CD4-positive, CD25-positive, alpha-beta regulatory T cell (primary cell): ENCODE data around the gene EPB41L4B. TPM values are rescaled to one million over a fixed set of nuclear protein-coding genes. Genes with fewer than 3 reads are reported as not detected.

Experiments
- ATAC-seq, 2 donors: fragments of 150-1000 bp; cut with Tn5 transposase; one replicate each; pipeline ENCODE4 v1.10.0; 2021; ENCODE audit warnings: low read depth in 2 of 2, moderate number of reproducible peaks in 2 of 2, moderate library complexity in 1 of 2
- DNase-seq, 3 donors: peaks; one replicate each; pipeline versions ENCODE4 v3.0.0 to v3.0.0-alpha.2; 2012 to 2022; ENCODE audit warnings: mixed read lengths in 1 of 3
- H3K27ac ChIP-seq: one replicate; pipeline ENCODE4 v1.7.0; 2013; ENCODE audit warnings: mild to moderate bottlenecking, low read length; ENCODE audit not compliant: insufficient read depth, poor library complexity, severe bottlenecking
- H3K27me3 ChIP-seq: one replicate; pipeline ENCODE4 v1.7.0; 2013; ENCODE audit warnings: low read length; ENCODE audit not compliant: control insufficient read depth, insufficient read depth
- H3K36me3 ChIP-seq: one replicate; pipeline ENCODE4 v1.7.0; 2013; ENCODE audit warnings: mild to moderate bottlenecking, low read length, moderate library complexity; ENCODE audit not compliant: control insufficient read depth, insufficient read depth
- H3K4me1 ChIP-seq: 2 replicates; pipeline ENCODE4 v1.7.0; 2013; ENCODE audit warnings: mild to moderate bottlenecking, low read length; ENCODE audit not compliant: insufficient read depth, control insufficient read depth, poor library complexity, severe bottlenecking
- H3K4me3 ChIP-seq: one replicate; pipeline ENCODE4 v1.7.0; 2013; ENCODE audit warnings: low read depth, mild to moderate bottlenecking, low read length, moderate library complexity
- H3K9me3 ChIP-seq, 2 experiments: 1 replicate in 1 of 2; 2 replicates in 1 of 2; pipeline ENCODE4 v1.7.0; 2013; ENCODE audit warnings: low read length in 2 of 2, mild to moderate bottlenecking in 1 of 2, moderate library complexity in 1 of 2; ENCODE audit not compliant: control insufficient read depth in 2 of 2
- H3K27ac Mint-ChIP-seq, 3 donors: one replicate each; pipeline ENCODE4 v1.8.0; 2020 to 2022; ENCODE audit warnings: mild to moderate bottlenecking in 3 of 3, mixed read lengths in 3 of 3, moderate library complexity in 2 of 3
- H3K27me3 Mint-ChIP-seq: one replicate; pipeline ENCODE4 v1.8.0; 2022; ENCODE audit warnings: mild to moderate bottlenecking, mixed read lengths
- H3K36me3 Mint-ChIP-seq: one replicate; pipeline ENCODE4 v1.8.0; 2020; ENCODE audit warnings: mixed read lengths
- H3K4me1 Mint-ChIP-seq, 4 donors: one replicate each; pipeline ENCODE4 v1.8.0; 2020 to 2022; ENCODE audit warnings: mixed read lengths in 4 of 4, mild to moderate bottlenecking in 1 of 4
- H3K4me3 Mint-ChIP-seq, 4 donors: one replicate each; pipeline ENCODE4 v1.8.0; 2020 to 2022; ENCODE audit warnings: mild to moderate bottlenecking in 4 of 4, mixed read lengths in 4 of 4, moderate library complexity in 3 of 4
- H3K9me3 Mint-ChIP-seq, 7 donors: one replicate each; pipeline ENCODE4 v1.8.0; 2020 to 2022; ENCODE audit warnings: mixed read lengths in 7 of 7, mild to moderate bottlenecking in 3 of 7, moderate library complexity in 2 of 7
- polyA plus RNA-seq, 4 donors: library from polyadenylated mRNA; unstranded; fragments of 300-500 nt; fragmentation: Illumina TruSeq; gene quantifications; one replicate each; pipeline ENCODE4 v1.2.3, GENCODE V29; 2021
- total RNA-seq: library from RNA; stranded (reverse); gene quantifications from one replicate; pipeline ENCODE4 v1.2.3, GENCODE V29; 2022

The EPB41L4B gene
- total and polyA plus RNA-seq, 5 donors from 2014 or later, result not detected

- peaks cover 0 to 5% (median 0%) of the 10 kb centered on the region in 7 donors for H3K9me3 Mint-ChIP-seq
- H3K4me3 Mint-ChIP-seq, result no peak overlapping the region
- H3K36me3 Mint-ChIP-seq, result no peaks in the 10 kb centered on the region
- no peaks in the 10 kb centered on the region for H3K4me1 ChIP-seq
- peaks cover 28% of the 10 kb centered on the region for H3K27me3 Mint-ChIP-seq
- H3K27ac Mint-ChIP-seq, result no peak overlapping the region
- ATAC-seq (no peak), DNase-seq (no peak)
- H3K4me1 Mint-ChIP-seq, result peaks cover 0 to 4% (median 0%) of the 10 kb centered on the region in 4 donors
- no peaks in the 10 kb centered on the region for H3K9me3 ChIP-seq
- no peak overlapping the region for H3K4me3 ChIP-seq
- H3K27me3 ChIP-seq, result peaks cover 4% of the 10 kb centered on the region
- H3K36me3 ChIP-seq, result no peaks in the 10 kb centered on the region
- H3K27ac ChIP-seq, result no peak overlapping the region
Observed at GRCh38 chr9:109264877-109265587, 55.8 kb downstream of the EPB41L4B start.

- H3K4me1 ChIP-seq, result no peaks in the 10 kb centered on the region
- H3K4me1 Mint-ChIP-seq, result peaks cover 0 to 4% (median 0%) of the 10 kb centered on the region in 4 donors
- no peak overlapping the region for H3K4me3 Mint-ChIP-seq
Observed at GRCh38 chr9:109263358-109263757, 57.5 kb downstream of the EPB41L4B start.

GRCh38 chr9:109258481-109259302 lies 62.2 kb downstream of the EPB41L4B start:
- no peak overlapping the region for H3K27ac Mint-ChIP-seq
- H3K9me3 Mint-ChIP-seq, result peaks cover 0 to 3% (median 0%) of the 10 kb centered on the region in 7 donors
- peaks cover 11% of the 10 kb centered on the region for H3K27me3 Mint-ChIP-seq
- DNase-seq (no peak), ATAC-seq (no peak)
- no peaks in the 10 kb centered on the region for H3K4me1 ChIP-seq
- no peak overlapping the region for H3K4me3 Mint-ChIP-seq
- H3K4me3 ChIP-seq, result no peak overlapping the region
- H3K27me3 ChIP-seq, result peaks cover 4% of the 10 kb centered on the region
- no peak overlapping the region for H3K27ac ChIP-seq
- no peaks in the 10 kb centered on the region for H3K36me3 Mint-ChIP-seq
- H3K4me1 Mint-ChIP-seq, result peaks cover 0 to 4% (median 0%) of the 10 kb centered on the region in 4 donors
- no peaks in the 10 kb centered on the region for H3K36me3 ChIP-seq
- H3K9me3 ChIP-seq, result no peaks in the 10 kb centered on the region

More at GRCh38 chr9:109263358-109263757, 57.5 kb downstream of the EPB41L4B start:
- DNase-seq (no peak), ATAC-seq (no peak)
- Histone ChIP-seq H3K27ac (no peak overlapping the region), H3K4me3 (no peak overlapping the region), H3K36me3 (no peaks in the 10 kb centered on the region), H3K9me3 (no peaks in the 10 kb centered on the region), H3K27me3 (peaks cover 4% of the 10 kb centered on the region)
- H3K27ac Mint-ChIP-seq, result no peak overlapping the region
- peaks cover 28% of the 10 kb centered on the region for H3K27me3 Mint-ChIP-seq
- H3K9me3 Mint-ChIP-seq, result peaks cover 0 to 5% (median 0%) of the 10 kb centered on the region in 7 donors
- no peaks in the 10 kb centered on the region for H3K36me3 Mint-ChIP-seq

- no peak overlapping the region for H3K27ac ChIP-seq
- DNase-seq (no peak), ATAC-seq (no peak)
- Mint-ChIP-seq H3K27ac (no peak overlapping the region), H3K4me1 (no peaks in the 10 kb centered on the region), H3K27me3 (no peaks in the 10 kb centered on the region), H3K36me3 (no peaks in the 10 kb centered on the region), H3K9me3 (peaks cover 0 to 3% (median 0%) of the 10 kb centered on the region in 7 donors), H3K4me3 (no peak overlapping the region)
- H3K27me3 ChIP-seq, result no peaks in the 10 kb centered on the region
- no peaks in the 10 kb centered on the region for H3K4me1 ChIP-seq
- H3K9me3 ChIP-seq, result no peaks in the 10 kb centered on the region
- H3K4me3 ChIP-seq, result no peak overlapping the region
- H3K36me3 ChIP-seq, result no peaks in the 10 kb centered on the region
Observed at GRCh38 chr9:109256336-109256735, 64.5 kb downstream of the EPB41L4B start.

- Histone ChIP-seq H3K4me1 (no peaks in the 10 kb centered on the region), H3K9me3 (no peaks in the 10 kb centered on the region), H3K4me3 (no peak overlapping the region), H3K27me3 (no peaks in the 10 kb centered on the region), H3K27ac (no peak overlapping the region), H3K36me3 (no peaks in the 10 kb centered on the region)
- no peak overlapping the region for H3K27ac Mint-ChIP-seq
- H3K4me3 Mint-ChIP-seq, result no peak overlapping the region
- no peak for ATAC-seq
- H3K36me3 Mint-ChIP-seq, result no peaks in the 10 kb centered on the region
- no peaks in the 10 kb centered on the region for H3K27me3 Mint-ChIP-seq
- no peak for DNase-seq
- H3K9me3 Mint-ChIP-seq, result peaks cover 0 to 1% (median 0%) of the 10 kb centered on the region in 7 donors
- no peaks in the 10 kb centered on the region for H3K4me1 Mint-ChIP-seq
Observed at GRCh38 chr9:109255394-109255793, 65.5 kb downstream of the EPB41L4B start.

- DNase-seq (no peak), ATAC-seq (no peak)
- Histone ChIP-seq H3K4me3 (no peak overlapping the region), H3K36me3 (no peaks in the 10 kb centered on the region), H3K9me3 (no peaks in the 10 kb centered on the region), H3K27ac (no peak overlapping the region), H3K27me3 (no peaks in the 10 kb centered on the region), H3K4me1 (no peaks in the 10 kb centered on the region)
- Mint-ChIP-seq H3K36me3 (no peaks in the 10 kb centered on the region), H3K4me3 (no peak overlapping the region), H3K27me3 (peaks cover 4% of the 10 kb centered on the region), H3K9me3 (peaks cover 0 to 1% (median 0%) of the 10 kb centered on the region in 7 donors), H3K4me1 (no peaks in the 10 kb centered on the region), H3K27ac (no peak overlapping the region)
Observed at GRCh38 chr9:109254317-109254716, 66.5 kb downstream of the EPB41L4B start.

- DNase-seq (no peak), ATAC-seq (no peak)
- Histone ChIP-seq H3K27me3 (no peaks in the 10 kb centered on the region), H3K4me3 (no peak overlapping the region), H3K9me3 (no peaks in the 10 kb centered on the region), H3K27ac (no peak overlapping the region), H3K4me1 (no peaks in the 10 kb centered on the region), H3K36me3 (no peaks in the 10 kb centered on the region)
- Mint-ChIP-seq H3K4me1 (no peaks in the 10 kb centered on the region), H3K36me3 (no peaks in the 10 kb centered on the region), H3K27ac (no peak overlapping the region), H3K4me3 (no peak overlapping the region), H3K27me3 (peaks cover 4% of the 10 kb centered on the region), H3K9me3 (peaks cover 0 to 1% (median 0%) of the 10 kb centered on the region in 7 donors)
Observed at GRCh38 chr9:109253637-109254284, 67.1 kb downstream of the EPB41L4B start.
